OCI-LY7 (cell line): Measurements from ENCODE around the gene ANO1.

Experiments used
- CTCF ChIP-seq: fragments of 200-600 bp; sonication (generic); conservative IDR thresholded peaks from 2 replicates; pipeline ENCODE4 v1.5.1; 2014; ENCODE audit warnings: mild to moderate bottlenecking, antibody characterized with exemption, low read length, moderate library complexity, mixed read lengths
- EZH2phosphoT487 ChIP-seq: fragments of 200-600 bp; sonication (generic); IDR thresholded peaks from 2 replicates; pipeline ENCODE4 v1.6.1; 2018; ENCODE audit warnings: low read depth, borderline replicate concordance, mild to moderate bottlenecking, mixed run types, antibody characterized with exemption, low read length, moderate library complexity, mixed read lengths

GRCh38 chr11:70098936-70099335, 20.8 kb downstream of the ANO1 start:
- TF ChIP-seq CTCF = no peak
- TF ChIP-seq EZH2phosphoT487 = no peak
